Muscle of leg (tissue), 16 donors: ENCODE data around the gene PLA2G12B. TPM values are rescaled to one million over a fixed set of nuclear protein-coding genes. Genes with fewer than 3 reads are reported as not detected.
"Not testable (repeated sequence)": the region's sequence is repeated elsewhere in the genome, so short reads cannot be mapped to it uniquely, and the experiment has no call there.

Experiments
- DNase-seq: peaks from one replicate; pipeline ENCODE4 v3.0.0; 2013
- H3K27ac ChIP-seq: one replicate; pipeline ENCODE4 v1.5.1; 2013; ENCODE audit warnings: mild to moderate bottlenecking, low read length, control low read depth
- H3K27me3 ChIP-seq: one replicate; pipeline ENCODE4 v1.6.1; 2013; ENCODE audit warnings: low read length; ENCODE audit not compliant: control insufficient read depth, insufficient read depth
- H3K36me3 ChIP-seq: one replicate; pipeline ENCODE4 v1.6.1; 2013; ENCODE audit warnings: low read length; ENCODE audit not compliant: control insufficient read depth, insufficient read depth
- H3K4me1 ChIP-seq: one replicate; pipeline ENCODE4 v1.6.1; 2013; ENCODE audit warnings: low read length; ENCODE audit not compliant: control insufficient read depth, insufficient read depth
- H3K4me3 ChIP-seq: one replicate; pipeline ENCODE4 v1.5.1; 2013; ENCODE audit warnings: low read length, control low read depth
- H3K9me3 ChIP-seq: replicated peaks from 2 replicates; pipeline ENCODE4 v1.6.1; 2013; ENCODE audit warnings: low read depth, low read length; ENCODE audit not compliant: control insufficient read depth
- WGBS: methylation state at CpG from one replicate; pipeline ENCODE4 v1.1.5; 2013; ENCODE audit warnings: missing lambda C conversion rate; ENCODE audit not compliant: insufficient coverage; 5-methylcytosine and 5-hydroxymethylcytosine counted together
- long read RNA-seq, 11 donors: transcript quantifications; one replicate each; lab custom pipeline, GENCODE V29; 2026
- polyA plus RNA-seq, 8 donors: library from polyadenylated mRNA; unstranded; fragments of 120-200 nt; gene quantifications; one replicate each; pipeline versions ENCODE4 v1.2.1 to v1.2.3, GENCODE V29; 2013; ENCODE audit warnings: inconsistent platforms in 1 of 8, low replicate concordance in 1 of 8; ENCODE audit not compliant: insufficient read length in 8 of 8, insufficient read depth in 1 of 8
- total RNA-seq: library from RNA; stranded (reverse); fragments of 120-200 nt; gene quantifications from one replicate; pipeline ENCODE4 v1.2.4, GENCODE V29; 2013

PLA2G12B gene
- total RNA-seq (not detected), polyA plus RNA-seq (1 to 10 TPM in 1 of 8 donors, under 1 TPM in 3, not detected in 4; 0.18 to 1.1 (median 0.21) TPM)
- long read RNA-seq, donor 1 = 0 reads
- long read RNA-seq, donor 2 = 0 reads
- long read RNA-seq, donor 3 = 0 reads
- long read RNA-seq, donor 4 = 0 reads
- long read RNA-seq, donor 5 = 0 reads
- long read RNA-seq, donor 6 = 0 reads
- long read RNA-seq, donor 7 = 0 reads
- long read RNA-seq, donor 8 = 0 reads
- long read RNA-seq, donor 9 = 0 reads
- long read RNA-seq, donor 10 = 0 reads
- long read RNA-seq, donor 11 = 0 reads

DNA sequence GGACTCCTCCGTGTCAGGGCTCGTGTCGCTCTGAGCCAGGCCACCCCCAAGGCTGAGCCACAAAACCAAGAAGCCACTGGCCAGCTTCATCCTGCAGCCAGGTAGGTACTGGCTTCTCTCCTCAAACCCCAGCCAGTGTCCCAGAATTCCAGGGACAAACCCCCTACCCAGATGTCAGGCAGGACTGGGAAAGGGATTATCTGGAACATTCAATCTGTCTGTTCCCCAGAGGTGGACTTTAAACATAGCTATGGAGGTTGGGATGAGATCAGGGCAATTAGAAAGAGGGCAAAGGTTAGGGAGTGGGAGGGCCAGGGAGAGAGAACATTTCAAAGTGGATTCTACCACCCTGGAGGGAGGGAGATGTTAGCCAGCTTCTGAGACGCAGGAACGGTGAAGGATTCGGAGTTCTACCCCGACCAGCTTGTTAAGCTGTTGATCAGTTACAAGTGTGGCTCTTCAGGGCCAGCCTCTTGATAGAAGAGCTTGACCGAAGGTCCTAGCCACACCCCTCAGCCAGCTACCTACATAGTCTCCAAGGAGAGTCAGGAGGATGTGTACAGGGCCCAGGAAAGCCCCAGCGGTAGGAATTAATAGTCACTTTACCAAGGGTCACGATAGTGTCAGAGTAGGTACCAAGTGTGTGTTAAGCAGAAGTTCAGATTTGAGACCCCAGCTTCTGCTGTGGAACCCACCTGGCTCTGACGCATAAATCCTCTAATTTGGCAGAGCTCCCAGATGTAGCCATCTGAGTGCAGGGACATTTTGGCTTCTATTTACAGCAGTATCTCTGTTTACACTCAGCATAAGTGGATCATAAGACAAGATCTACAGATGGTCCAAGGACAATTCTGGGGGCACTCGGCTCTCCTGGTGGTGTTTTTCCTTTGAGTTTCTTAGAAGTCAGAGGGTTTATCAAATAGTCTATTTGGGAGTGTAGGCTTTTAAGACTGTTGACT lies at the start of gene PLA2G12B:
Gene PLA2G12B, minus strand, starts transcription at position 211 of the 959 bp plus-strand sequence. Its CDS starts 121 bp downstream, at position 90.
- no peak within 1 kb of the TSS for H3K27ac ChIP-seq
- no peaks in the 10 kb centered on the region for H3K9me3 ChIP-seq
- H3K4me3 ChIP-seq = no peak within 1 kb of the TSS
- H3K4me1 ChIP-seq = no peaks in the 10 kb centered on the region
- DNase-seq = no peak
- H3K36me3 ChIP-seq = no peaks in the 10 kb centered on the region
- no peaks in the 10 kb centered on the region for H3K27me3 ChIP-seq
- 59% methylated on average over 10 of the region's 12 CpGs for WGBS

DNA sequence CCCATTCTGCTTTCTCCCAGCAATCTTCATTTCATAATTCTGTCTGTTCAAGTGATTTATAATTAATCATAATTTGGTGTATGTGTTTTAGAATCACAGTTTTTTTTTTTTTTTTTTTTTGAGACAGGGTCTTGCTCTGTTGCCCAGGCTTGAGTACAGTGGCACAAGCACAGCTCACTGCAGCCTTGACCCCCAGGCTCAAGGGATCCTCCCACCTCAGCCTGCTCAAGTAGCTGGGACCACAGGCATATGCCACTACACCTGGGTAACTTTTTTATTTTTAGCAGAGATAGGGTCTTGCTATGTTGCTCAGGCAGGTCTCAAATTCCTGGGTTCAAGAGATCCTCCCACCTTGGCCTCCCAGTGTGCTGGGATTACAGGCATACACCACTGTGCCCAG lies 49.2 kb upstream of the PLA2G12B start:
- Histone ChIP-seq H3K27me3 (no peaks in the 10 kb centered on the region), H3K36me3 (peaks cover 9% of the 10 kb centered on the region), H3K27ac (no peak overlapping the region), H3K9me3 (no peaks in the 10 kb centered on the region), H3K4me3 (no peak overlapping the region), H3K4me1 (no peaks in the 10 kb centered on the region)
- no peak for DNase-seq

DNA sequence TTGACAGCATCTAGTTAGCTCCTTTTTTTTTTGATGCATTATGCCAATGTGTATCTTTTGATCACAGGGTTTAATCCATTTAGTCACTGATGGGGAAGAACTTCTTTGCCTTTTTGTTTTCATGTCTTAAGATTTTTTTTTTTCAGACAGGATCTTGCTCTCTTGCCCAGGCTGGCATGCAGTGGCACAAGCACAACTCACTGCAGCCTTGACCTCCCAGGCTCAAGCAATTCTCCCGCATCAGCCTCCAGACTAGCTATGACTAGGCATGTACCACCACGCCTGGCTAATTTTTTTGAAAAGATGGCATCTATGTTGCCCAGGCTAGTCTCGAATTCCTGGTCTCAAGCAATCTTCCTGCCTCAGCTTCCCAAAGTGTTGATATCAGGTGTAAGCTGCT lies 46.4 kb upstream of the PLA2G12B start:
- Histone ChIP-seq H3K9me3 (peaks cover 13% of the 10 kb centered on the region), H3K27me3 (no peaks in the 10 kb centered on the region), H3K27ac (no peak overlapping the region), H3K4me1 (no peaks in the 10 kb centered on the region), H3K4me3 (no peak overlapping the region), H3K36me3 (peaks cover 3% of the 10 kb centered on the region)
- 100% methylated on average over 2 of the region's 3 CpGs for WGBS
- DNase-seq = no peak

GRCh38 chr10:72997099-72997498 lies 42.5 kb upstream of the PLA2G12B start:
- H3K4me3 ChIP-seq = no peak overlapping the region
- H3K9me3 ChIP-seq = peaks cover 15% of the 10 kb centered on the region
- DNase-seq = no peak
- no CpG with 5 or more reads among the region's 2 CpGs for WGBS
- H3K27ac ChIP-seq = no peak overlapping the region
- H3K4me1 ChIP-seq = no peaks in the 10 kb centered on the region
- H3K36me3 ChIP-seq = no peaks in the 10 kb centered on the region
- H3K27me3 ChIP-seq = no peaks in the 10 kb centered on the region

- not testable (repeated sequence) for DNase-seq
- H3K9me3 ChIP-seq = peaks cover 15% of the 10 kb centered on the region
These were observed 40.9 kb upstream of the PLA2G12B start for GRCh38 chr10:72995459-72995858.

GRCh38 chr10:72989771-72990170 lies 35.2 kb upstream of the PLA2G12B start:
- H3K4me1 ChIP-seq, H3K36me3 ChIP-seq, H3K9me3 ChIP-seq, H3K27ac ChIP-seq, H3K4me3 ChIP-seq, DNase-seq, H3K27me3 ChIP-seq: not testable (repeated sequence)
- 87% methylated on average over 5 of the region's 7 CpGs for WGBS

More at GRCh38 chr10:72995459-72995858, 40.9 kb upstream of the PLA2G12B start:
- H3K27ac ChIP-seq, H3K27me3 ChIP-seq, H3K36me3 ChIP-seq, H3K4me3 ChIP-seq, H3K4me1 ChIP-seq: not testable (repeated sequence)

- peaks cover 11% of the 10 kb centered on the region for H3K9me3 ChIP-seq
- not testable (repeated sequence) for H3K27me3 ChIP-seq, H3K36me3 ChIP-seq, H3K4me3 ChIP-seq, H3K4me1 ChIP-seq, DNase-seq, H3K27ac ChIP-seq
- WGBS = 83% methylated on average over 1 of the region's 4 CpGs
These were observed 30.0 kb upstream of the PLA2G12B start for GRCh38 chr10:72984618-72985017.

DNA sequence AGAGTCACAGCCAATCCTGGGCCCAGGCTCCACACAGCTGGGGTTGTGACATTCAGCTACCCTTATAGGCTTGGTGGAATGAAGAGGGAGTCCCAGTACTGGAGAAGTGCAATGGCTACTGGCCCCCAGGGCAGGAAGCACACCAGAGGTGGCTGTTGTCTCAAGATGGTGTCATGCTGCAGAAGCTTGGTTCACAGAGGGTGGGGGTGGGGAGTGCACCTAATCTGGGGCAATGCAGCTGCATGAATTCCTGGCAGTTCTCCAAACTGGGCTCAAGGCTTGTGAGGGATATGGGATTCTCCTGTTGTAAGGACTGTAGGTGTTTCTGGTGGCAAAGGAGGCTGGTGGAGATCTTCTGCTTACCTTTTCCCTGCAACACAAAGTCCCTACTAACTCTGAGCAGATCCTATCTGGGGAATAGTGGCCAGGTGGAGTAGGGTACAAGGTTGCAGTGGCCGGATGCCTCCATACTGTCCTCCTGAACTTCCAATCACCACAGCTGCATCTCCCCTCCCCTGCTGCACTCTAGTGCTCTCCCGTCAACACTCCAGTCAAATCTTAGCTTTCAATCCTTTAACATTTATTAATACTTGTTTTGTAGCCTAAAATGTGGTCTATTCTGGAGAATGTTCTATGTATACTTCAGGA lies 27.4 kb upstream of the PLA2G12B start:
- Histone ChIP-seq H3K4me1 (no peaks in the 10 kb centered on the region), H3K36me3 (no peaks in the 10 kb centered on the region), H3K27ac (no peak overlapping the region), H3K4me3 (no peak overlapping the region), H3K27me3 (no peaks in the 10 kb centered on the region), H3K9me3 (peaks cover 19% of the 10 kb centered on the region)
- WGBS = no CpG with 5 or more reads among the region's 2 CpGs
- no peak for DNase-seq

GRCh38 chr10:72981028-72981881 lies 26.6 kb upstream of the PLA2G12B start:
- no peak for DNase-seq
- Histone ChIP-seq H3K27me3 (no peaks in the 10 kb centered on the region), H3K36me3 (no peaks in the 10 kb centered on the region), H3K27ac (no peak overlapping the region), H3K4me1 (no peaks in the 10 kb centered on the region), H3K4me3 (no peak overlapping the region), H3K9me3 (peaks cover 19% of the 10 kb centered on the region)
- WGBS = 91% methylated on average over 4 of the region's 4 CpGs
